Right lobe of liver (tissue), 6 donors: ENCODE results near the gene ATP1A2. TPM values are rescaled to one million over a fixed set of nuclear protein-coding genes. Genes with fewer than 3 reads are reported as not detected.

Experiments
- ATAC-seq, 4 donors: fragments of 200-7000 bp; cut with Tn5 transposase; one replicate each; pipeline ENCODE4 v1.9.1; 2020; ENCODE audit warnings: mild to moderate bottlenecking in 4 of 4, moderate library complexity in 4 of 4
- DNase-seq, 3 donors: peaks; one replicate each; pipeline ENCODE4 v3.0.0-alpha.2; 2020
- H3K27ac ChIP-seq, 3 donors: fragments of 200-600 bp; one replicate each; pipeline ENCODE4 v1.8.0; 2022
- H3K27me3 ChIP-seq, 2 donors: fragments of 200-600 bp; one replicate each; pipeline ENCODE4 v1.8.0; 2022
- H3K36me3 ChIP-seq, 4 donors: fragments of 200-600 bp; sonication (generic) in 1 of 4; one replicate each; pipeline versions ENCODE4 v1.5.1 to v1.8.0; 2017 to 2022; ENCODE audit warnings: control low read depth in 1 of 4
- H3K4me1 ChIP-seq, 4 donors: fragments of 200-600 bp; sonication (generic) in 1 of 4; one replicate each; pipeline versions ENCODE4 v1.5.1 to v1.8.0; 2017 to 2022; ENCODE audit warnings: control low read depth in 1 of 4
- H3K4me3 ChIP-seq, 3 donors: fragments of 200-600 bp; one replicate each; pipeline ENCODE4 v1.8.0; 2022
- H3K9me3 ChIP-seq, 4 donors: fragments of 200-600 bp; sonication (generic) in 1 of 4; one replicate each; pipeline versions ENCODE4 v1.5.1 to v1.8.0; 2017 to 2022; ENCODE audit warnings: control low read depth in 1 of 4
- POLR2A ChIP-seq: fragments of 450-650 bp; IDR thresholded peaks from one replicate; pipeline ENCODE4 v1.6.1; 2017; ENCODE audit warnings: antibody characterized with exemption, mild to moderate bottlenecking
- WGBS: methylation state at CpG from one replicate; pipeline ENCODE4 v1.1.6; 2018; ENCODE audit warnings: low coverage, low lambda C conversion rate; ENCODE audit not compliant: insufficient coverage; ENCODE audit errors: missing lambda C conversion rate; 5-methylcytosine and 5-hydroxymethylcytosine counted together
- intact Hi-C, 2 donors: fragments of 100-400 bp; cut with DNase I; formaldehyde crosslinking; loops; one replicate each; pipeline versions ENCODE4 v1.11.2 to v1.14.1; 2022
- total RNA-seq, 6 experiments: library from RNA; depleted of rRNA in 2 of 6; stranded (reverse); fragments of >200 nt in 2 of 6; fragmentation: NEBNext Ultra II Directional in 3 of 6; extraction: Animal tissue kit (Norgen Biotek cat#: 25700) in 3 of 6; gene quantifications; one replicate each; pipeline versions ENCODE4 v1.1.0 to v1.2.4, GENCODE V29; 2016 to 2023
- TF ChIP-seq, protein P1 (sequence below), 4 donors: fragments of 200-600 bp in 3 of 4; fragments of 450-650 bp in 1 of 4; IDR thresholded peaks; one replicate each; pipeline versions ENCODE4 v1.5.1 to v1.8.0; 2016 to 2022; ENCODE audit warnings: antibody characterized with exemption in 4 of 4, mild to moderate bottlenecking in 2 of 4
- donor health status: DM: no; HTN: yes; CAD: no.
- donor health status: DM: no; HTN: no; CAD: no.
- donor health status: DM: no; HTN: no; CAD: no.
- donor health status: DM: no; HTN: yes; CAD: no.
- donor health status: DM: no; HTN: yes; CAD: no.

The ATP1A2 gene
- total RNA-seq, 6 experiments from 2014 or later: 0.22 to 1.7 (median 0.36) TPM

DNA sequence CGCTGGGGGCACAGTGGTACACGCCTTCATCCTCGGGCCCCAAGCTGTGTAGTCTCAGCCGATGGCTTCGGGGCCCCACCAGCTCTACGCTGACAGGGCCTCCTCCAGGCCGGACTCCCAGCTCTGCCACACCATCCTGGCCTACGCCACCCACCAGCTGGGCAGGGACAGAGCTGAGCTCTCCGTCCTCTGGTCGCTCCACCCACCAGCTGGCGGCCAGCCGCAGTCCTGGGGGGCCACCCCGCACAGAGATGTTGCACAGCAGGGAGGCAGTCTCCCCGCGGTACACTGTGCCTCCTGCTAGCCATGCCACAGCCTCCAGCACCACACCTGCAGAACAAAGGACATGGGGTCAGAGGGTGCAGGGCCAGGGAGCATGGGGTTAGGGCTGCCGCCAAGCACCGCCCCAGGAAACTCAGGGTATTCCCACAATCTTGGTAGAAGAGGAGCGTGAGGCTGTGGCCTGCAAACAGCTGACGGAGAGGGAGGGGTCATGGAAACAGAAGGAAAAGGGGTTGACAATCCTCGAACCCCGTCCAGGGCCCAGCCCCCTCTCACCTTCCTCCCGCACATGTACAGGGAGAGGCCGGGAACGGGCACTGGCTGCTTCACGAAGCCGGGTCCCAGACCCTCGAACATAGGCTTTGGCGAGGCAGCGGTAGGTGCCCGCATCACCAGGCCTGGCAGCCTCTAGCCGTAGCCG is 23.0 kb upstream of the ATP1A2 start:
- TF ChIP-seq POLR2A: no peak
- TF ChIP-seq, protein P1, sequence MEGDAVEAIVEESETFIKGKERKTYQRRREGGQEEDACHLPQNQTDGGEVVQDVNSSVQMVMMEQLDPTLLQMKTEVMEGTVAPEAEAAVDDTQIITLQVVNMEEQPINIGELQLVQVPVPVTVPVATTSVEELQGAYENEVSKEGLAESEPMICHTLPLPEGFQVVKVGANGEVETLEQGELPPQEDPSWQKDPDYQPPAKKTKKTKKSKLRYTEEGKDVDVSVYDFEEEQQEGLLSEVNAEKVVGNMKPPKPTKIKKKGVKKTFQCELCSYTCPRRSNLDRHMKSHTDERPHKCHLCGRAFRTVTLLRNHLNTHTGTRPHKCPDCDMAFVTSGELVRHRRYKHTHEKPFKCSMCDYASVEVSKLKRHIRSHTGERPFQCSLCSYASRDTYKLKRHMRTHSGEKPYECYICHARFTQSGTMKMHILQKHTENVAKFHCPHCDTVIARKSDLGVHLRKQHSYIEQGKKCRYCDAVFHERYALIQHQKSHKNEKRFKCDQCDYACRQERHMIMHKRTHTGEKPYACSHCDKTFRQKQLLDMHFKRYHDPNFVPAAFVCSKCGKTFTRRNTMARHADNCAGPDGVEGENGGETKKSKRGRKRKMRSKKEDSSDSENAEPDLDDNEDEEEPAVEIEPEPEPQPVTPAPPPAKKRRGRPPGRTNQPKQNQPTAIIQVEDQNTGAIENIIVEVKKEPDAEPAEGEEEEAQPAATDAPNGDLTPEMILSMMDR (IDR thresholded peaks at IDR 0.05): no peak
- Histone ChIP-seq H3K9me3 (no peaks in the 10 kb centered on the region), H3K27ac (no peak overlapping the region), H3K27me3 (no peaks in the 10 kb centered on the region), H3K36me3 (peaks cover 0 to 14% (median 6%) of the 10 kb centered on the region in 4 donors), H3K4me3 (no peak overlapping the region), H3K4me1 (peaks cover 0 to 52% (median 26%) of the 10 kb centered on the region in 4 donors)
- WGBS: 94% methylated on average over 3 of the region's 32 CpGs
- ATAC-seq (no peak), DNase-seq (no peak)
- intact Hi-C loops: no loop called here

DNA sequence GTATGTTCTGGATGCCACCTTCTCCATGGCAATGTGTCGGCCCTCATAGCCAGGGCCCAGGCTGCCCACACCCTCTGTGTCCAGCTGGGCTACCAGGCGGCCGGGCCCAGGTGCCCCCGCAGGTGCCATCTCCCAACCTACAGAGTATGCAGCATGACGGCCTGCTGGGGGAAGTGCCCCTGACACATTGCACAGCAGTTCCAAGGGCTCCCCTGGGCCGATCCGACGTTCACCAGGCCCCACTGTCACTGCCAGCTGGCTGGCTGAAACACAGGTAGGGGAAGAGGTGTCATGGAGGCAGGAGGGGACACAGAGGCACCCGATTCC is 22.5 kb upstream of the ATP1A2 start:
- no peak overlapping the region for H3K4me3 ChIP-seq
- DNase-seq: no peak
- intact Hi-C loops: no loop called here
- WGBS: no CpG with 5 or more reads among the region's 9 CpGs
- TF ChIP-seq POLR2A: no peak
- TF ChIP-seq, protein P1 (IDR thresholded peaks at IDR 0.05): no peak
- H3K27me3 ChIP-seq: no peaks in the 10 kb centered on the region
- ATAC-seq: no peak
- H3K27ac ChIP-seq: peak overlapping the region in 1 of 3 donors; percentile 86
- peaks cover 0 to 57% (median 27%) of the 10 kb centered on the region in 4 donors for H3K4me1 ChIP-seq
- H3K36me3 ChIP-seq: peaks cover 0 to 14% (median 6%) of the 10 kb centered on the region in 4 donors
- no peaks in the 10 kb centered on the region for H3K9me3 ChIP-seq

DNA sequence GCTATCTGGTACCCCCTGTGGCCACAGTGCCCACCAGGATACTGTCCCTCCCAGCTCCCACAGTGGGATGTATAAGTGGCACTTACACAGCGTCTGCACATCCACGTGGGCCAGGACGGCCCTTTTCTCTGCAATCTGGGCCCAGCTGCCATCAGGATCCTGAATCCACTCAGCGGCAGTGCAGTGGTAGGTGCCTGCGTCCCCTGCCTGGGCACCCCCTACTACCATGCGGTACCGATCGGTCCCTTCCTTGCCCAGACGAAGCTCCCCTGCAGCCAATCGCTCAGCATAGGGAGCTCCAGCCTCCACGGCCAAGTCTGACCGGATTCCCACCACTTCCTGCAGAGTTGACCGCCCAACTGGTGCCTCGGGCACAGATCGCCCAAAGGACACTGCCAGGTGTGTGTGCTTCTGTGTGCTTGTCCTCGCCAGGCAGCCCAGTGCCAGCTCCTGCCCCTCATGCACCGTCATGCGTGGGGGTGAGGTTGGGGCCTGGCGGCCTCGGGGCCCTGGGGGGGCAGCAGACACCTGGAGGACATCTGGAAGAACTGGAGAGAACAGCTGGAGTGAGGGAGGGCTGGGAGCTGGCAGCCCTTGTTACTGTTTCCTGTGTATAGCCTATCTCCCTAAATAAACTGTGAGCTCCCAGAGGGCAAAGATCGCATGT is 21.8 kb upstream of the ATP1A2 start:
- Histone ChIP-seq H3K4me3 (no peak overlapping the region), H3K36me3 (peaks cover 0 to 14% (median 6%) of the 10 kb centered on the region in 4 donors), H3K27ac (peak overlapping the region in 2 of 3 donors; percentile 60 to 86), H3K4me1 (peaks cover 0 to 57% (median 27%) of the 10 kb centered on the region in 4 donors), H3K27me3 (no peaks in the 10 kb centered on the region), H3K9me3 (no peaks in the 10 kb centered on the region)
- TF ChIP-seq, protein P1 (IDR thresholded peaks at IDR 0.05): no peak
- TF ChIP-seq POLR2A: peak; percentile 27
- DNase-seq (peak in 2 of 3 donors; percentile 73 to 79), ATAC-seq (peak; percentile 38 to 57 (median 46))
- intact Hi-C loops: no loop called here
- 40% methylated on average over 2 of the region's 21 CpGs for WGBS

DNA sequence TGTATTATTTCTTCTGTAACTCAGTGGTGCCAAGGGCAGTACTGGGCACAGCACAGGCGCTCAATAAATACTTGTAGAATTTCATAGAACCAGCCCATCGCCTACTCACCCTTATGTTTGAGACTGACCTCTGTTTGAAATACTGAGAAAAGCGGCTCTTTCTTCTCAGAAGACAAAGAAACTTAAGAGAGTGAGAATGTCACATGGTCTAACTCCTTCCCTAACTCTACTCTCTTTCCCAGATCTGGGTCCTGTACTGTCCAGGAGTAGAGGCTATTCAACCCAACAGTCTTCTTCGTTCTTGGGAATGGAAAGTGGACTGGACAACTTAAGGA is 21.3 kb upstream of the ATP1A2 start:
- TF ChIP-seq POLR2A: no peak
- TF ChIP-seq, protein P1 (IDR thresholded peaks at IDR 0.05): no peak
- H3K9me3 ChIP-seq: no peaks in the 10 kb centered on the region
- H3K27ac ChIP-seq: peak overlapping the region in 2 of 3 donors; percentile 17 to 86
- H3K36me3 ChIP-seq: peaks cover 0 to 14% (median 6%) of the 10 kb centered on the region in 4 donors
- peaks cover 0 to 60% (median 27%) of the 10 kb centered on the region in 4 donors for H3K4me1 ChIP-seq
- no peak for DNase-seq
- WGBS: 30% methylated on average over 4 of the region's 4 CpGs
- H3K4me3 ChIP-seq: no peak overlapping the region
- no peaks in the 10 kb centered on the region for H3K27me3 ChIP-seq
- intact Hi-C loops: no loop called here
- no peak for ATAC-seq
